ENCODE data around the gene RNU6-9.

GRCh38 chr19:861756-862580, 31.3 kb upstream of the RNU6-9 start:
- TF ChIP-seq, protein P1, sequence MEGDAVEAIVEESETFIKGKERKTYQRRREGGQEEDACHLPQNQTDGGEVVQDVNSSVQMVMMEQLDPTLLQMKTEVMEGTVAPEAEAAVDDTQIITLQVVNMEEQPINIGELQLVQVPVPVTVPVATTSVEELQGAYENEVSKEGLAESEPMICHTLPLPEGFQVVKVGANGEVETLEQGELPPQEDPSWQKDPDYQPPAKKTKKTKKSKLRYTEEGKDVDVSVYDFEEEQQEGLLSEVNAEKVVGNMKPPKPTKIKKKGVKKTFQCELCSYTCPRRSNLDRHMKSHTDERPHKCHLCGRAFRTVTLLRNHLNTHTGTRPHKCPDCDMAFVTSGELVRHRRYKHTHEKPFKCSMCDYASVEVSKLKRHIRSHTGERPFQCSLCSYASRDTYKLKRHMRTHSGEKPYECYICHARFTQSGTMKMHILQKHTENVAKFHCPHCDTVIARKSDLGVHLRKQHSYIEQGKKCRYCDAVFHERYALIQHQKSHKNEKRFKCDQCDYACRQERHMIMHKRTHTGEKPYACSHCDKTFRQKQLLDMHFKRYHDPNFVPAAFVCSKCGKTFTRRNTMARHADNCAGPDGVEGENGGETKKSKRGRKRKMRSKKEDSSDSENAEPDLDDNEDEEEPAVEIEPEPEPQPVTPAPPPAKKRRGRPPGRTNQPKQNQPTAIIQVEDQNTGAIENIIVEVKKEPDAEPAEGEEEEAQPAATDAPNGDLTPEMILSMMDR (IDR thresholded peaks at IDR 0.05) = no peak
- no peak for TF ChIP-seq POLR2A (IDR thresholded peaks at IDR 0.05)
